ENCODE results near the gene ARL6IP4. TPM values are rescaled to one million over a fixed set of nuclear protein-coding genes. Genes with fewer than 3 reads are reported as not detected.

Gene ARL6IP4
- total RNA-seq, 1 experiment from 2014 or later = 132 TPM

- H3K18ac ChIP-seq (ENCODE audit: insufficient read length, low read depth, low read length) = no peak overlapping the region
- H3K4me1 ChIP-seq (ENCODE audit: insufficient read depth, low read length) = no peaks in the 10 kb centered on the region
- no peak overlapping the region for H2AK5ac ChIP-seq (ENCODE audit: insufficient read length, low read length)
- H3K79me2 ChIP-seq (ENCODE audit: insufficient read depth, low read length) = no peaks in the 10 kb centered on the region
- H3K27me3 ChIP-seq (ENCODE audit: insufficient read depth, low read length) = no peaks in the 10 kb centered on the region
- no peak overlapping the region for H3K23ac ChIP-seq (ENCODE audit: insufficient read length, low read depth, low read length)
- no peak overlapping the region for H4K8ac ChIP-seq (replicated peaks; ENCODE audit: insufficient read length, low read depth, low read length)
- H4K5ac ChIP-seq (ENCODE audit: insufficient read length, low read depth, low read length) = no peak overlapping the region
- no peak for DNase-seq
- WGBS (ENCODE audit: extremely low coverage, insufficient read length, low lambda C conversion rate) = no CpG with 5 or more reads among the region's 35 CpGs
- no peak overlapping the region for H3K27ac Mint-ChIP-seq
- no peak overlapping the region for H3K9ac ChIP-seq (ENCODE audit: extremely low read depth, insufficient read length, low read length)
- 0 out of 7 replicates have a peak, but pooled peaks cover 0 to 2% (median 0%) of the 10 kb centered on the region in 3 experiments for H3K36me3 Mint-ChIP-seq (ENCODE audit: insufficient read depth in 1 of 3, low read depth in 3 of 3)
- H2BK120ac ChIP-seq (ENCODE audit: low read depth, low read length, poor library complexity, severe bottlenecking) = no peak overlapping the region
- H3K4me3 Mint-ChIP-seq = no peak overlapping the region
- no peak overlapping the region for H2AFZ ChIP-seq (ENCODE audit: low read length)
- H3K27me3 Mint-ChIP-seq (ENCODE audit: low read depth) = peaks cover 12% of the 10 kb centered on the region
- no peaks in the 10 kb centered on the region for H3K9me3 Mint-ChIP-seq
- no peaks in the 10 kb centered on the region for H3K23me2 ChIP-seq (ENCODE audit: insufficient read length, low read depth, low read length, poor library complexity, severe bottlenecking)
- H3K27ac ChIP-seq (ENCODE audit: insufficient read length, low read depth, low read length) = no peak overlapping the region
- H4K20me1 ChIP-seq (ENCODE audit: control insufficient read depth, insufficient read depth, insufficient read length) = no peaks in the 10 kb centered on the region
- H2BK12ac ChIP-seq (ENCODE audit: insufficient read length, low read depth, low read length) = no peak overlapping the region
- no peak for TF ChIP-seq CTCF (conservative IDR thresholded peaks at IDR 0.05)
- H2BK20ac ChIP-seq (ENCODE audit: low read depth, low read length, poor library complexity, severe bottlenecking) = no peak overlapping the region
- no peak overlapping the region for H3K56ac ChIP-seq (ENCODE audit: insufficient read length, low read depth, low read length)
- H3K14ac ChIP-seq (ENCODE audit: insufficient read depth, low read length) = no peak overlapping the region
- no peak overlapping the region for H3K4ac ChIP-seq (ENCODE audit: low read depth, low read length)
- H3K79me1 ChIP-seq (ENCODE audit: insufficient read depth, low read depth, low read length, poor library complexity, severe bottlenecking) = no peaks in the 10 kb centered on the region
- no peak overlapping the region for H2BK5ac ChIP-seq (ENCODE audit: insufficient read length, low read length)
- H3K4me1 Mint-ChIP-seq = peaks cover 0 to 8% of the 10 kb centered on the region in 2 experiments; a peak in 3 of 4 replicates
- H4K91ac ChIP-seq (ENCODE audit: insufficient read length, low read depth, low read length) = no peak overlapping the region
- H3T11ph ChIP-seq (ENCODE audit: low read length) = no peak overlapping the region
- H3K4me2 ChIP-seq (ENCODE audit: insufficient read depth, insufficient read length, low read length) = no peak overlapping the region
- no peaks in the 10 kb centered on the region for H3K9me3 ChIP-seq (ENCODE audit: control insufficient read depth, low read depth, low read length)
- H2BK15ac ChIP-seq (ENCODE audit: low read depth, low read length) = no peak overlapping the region
These were observed 20.8 kb upstream of the ARL6IP4 start for GRCh38 chr12:122959566-122960192.
